Measurements from ENCODE around the gene DNASE1L2.
"Not testable (repeated sequence)": the region's sequence is repeated elsewhere in the genome, so short reads cannot be mapped to it uniquely, and the experiment has no call there.

The DNASE1L2 gene

DNA sequence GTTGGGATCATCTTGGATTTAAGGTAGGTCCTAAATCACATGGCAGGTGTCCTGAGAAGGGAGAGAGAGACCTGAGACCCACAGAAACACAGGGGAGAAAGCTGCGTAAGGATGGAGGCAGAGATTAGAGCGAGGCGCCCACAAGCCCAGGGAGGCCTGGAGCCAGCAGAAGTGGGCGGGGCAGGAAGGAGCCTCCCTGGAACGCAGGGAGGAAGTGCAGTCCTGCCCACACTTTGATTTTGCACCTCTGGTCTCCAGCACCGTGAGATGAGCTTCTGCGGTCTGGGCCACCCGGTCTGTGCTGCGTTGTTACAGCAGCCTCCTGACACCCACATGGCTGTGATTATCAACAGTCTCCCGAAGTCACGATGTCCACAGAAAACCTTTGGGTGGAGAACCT lies 6.4 kb downstream of the DNASE1L2 start:
- DNase-seq = no peak

DNA sequence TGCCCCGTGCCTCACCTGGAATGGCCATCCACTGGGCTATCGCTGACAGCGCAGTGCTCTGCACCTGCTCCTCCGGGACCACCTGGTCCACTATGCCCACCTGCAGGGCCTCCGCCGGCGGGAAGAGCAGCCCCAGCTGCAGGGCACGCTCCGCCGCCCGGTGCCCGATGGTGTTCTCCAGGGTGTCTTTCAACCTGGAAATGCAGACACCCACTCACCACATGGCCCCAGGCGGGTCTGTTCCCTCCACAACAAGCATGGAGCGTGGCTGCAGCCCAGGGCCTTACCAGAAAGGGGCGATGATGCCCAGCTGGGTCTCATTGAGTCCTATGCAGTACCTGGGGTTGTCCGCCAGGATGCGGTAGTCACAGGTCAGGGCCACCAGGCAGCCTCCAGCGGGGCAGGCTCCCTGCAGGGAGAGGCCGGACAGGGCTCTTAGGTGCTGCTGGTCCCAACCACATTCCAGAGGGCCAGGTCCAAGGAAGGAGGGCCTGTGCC lies 6.8 kb downstream of the DNASE1L2 start:
- no peak for DNase-seq

DNA sequence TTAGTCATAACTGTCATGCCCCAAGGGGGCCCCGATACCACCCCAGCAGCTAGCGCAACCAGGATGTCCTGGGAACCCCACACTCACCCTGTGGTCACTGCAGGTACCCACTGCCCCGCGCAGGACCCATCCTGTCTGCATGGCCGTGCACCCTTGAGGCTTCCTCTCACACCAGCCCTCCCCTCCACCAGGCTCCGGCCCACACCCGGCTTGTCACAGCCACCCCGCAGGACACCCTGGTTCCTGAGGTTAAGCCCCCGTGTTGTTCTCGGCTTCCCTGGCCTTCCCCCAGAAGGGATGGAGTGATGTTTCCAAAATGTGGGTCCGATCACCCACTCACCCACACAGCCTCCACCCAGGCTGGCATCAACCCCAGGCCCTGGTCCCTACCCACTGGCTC lies 7.5 kb downstream of the DNASE1L2 start:
- DNase-seq = no peak

DNA sequence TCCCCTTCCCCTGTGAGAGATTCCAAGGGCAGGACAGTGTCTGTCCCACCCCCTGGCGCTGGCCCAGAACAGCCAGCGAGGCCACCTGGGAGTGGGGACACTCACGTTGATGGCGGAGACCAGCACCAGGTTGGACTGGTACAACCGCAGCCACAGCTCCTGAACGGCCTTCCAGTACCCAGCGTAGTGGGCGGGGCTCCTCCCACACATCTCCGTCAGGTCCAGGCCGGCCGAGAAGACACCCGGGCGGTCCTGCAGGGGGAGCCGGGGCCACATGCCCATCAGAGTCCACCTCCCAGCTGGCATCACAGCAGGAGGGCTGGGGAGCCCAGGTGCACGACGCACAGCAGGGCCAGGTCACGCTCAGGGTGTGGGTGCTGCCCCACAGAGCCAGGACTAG lies 8.1 kb downstream of the DNASE1L2 start:
- no peak for DNase-seq

DNA sequence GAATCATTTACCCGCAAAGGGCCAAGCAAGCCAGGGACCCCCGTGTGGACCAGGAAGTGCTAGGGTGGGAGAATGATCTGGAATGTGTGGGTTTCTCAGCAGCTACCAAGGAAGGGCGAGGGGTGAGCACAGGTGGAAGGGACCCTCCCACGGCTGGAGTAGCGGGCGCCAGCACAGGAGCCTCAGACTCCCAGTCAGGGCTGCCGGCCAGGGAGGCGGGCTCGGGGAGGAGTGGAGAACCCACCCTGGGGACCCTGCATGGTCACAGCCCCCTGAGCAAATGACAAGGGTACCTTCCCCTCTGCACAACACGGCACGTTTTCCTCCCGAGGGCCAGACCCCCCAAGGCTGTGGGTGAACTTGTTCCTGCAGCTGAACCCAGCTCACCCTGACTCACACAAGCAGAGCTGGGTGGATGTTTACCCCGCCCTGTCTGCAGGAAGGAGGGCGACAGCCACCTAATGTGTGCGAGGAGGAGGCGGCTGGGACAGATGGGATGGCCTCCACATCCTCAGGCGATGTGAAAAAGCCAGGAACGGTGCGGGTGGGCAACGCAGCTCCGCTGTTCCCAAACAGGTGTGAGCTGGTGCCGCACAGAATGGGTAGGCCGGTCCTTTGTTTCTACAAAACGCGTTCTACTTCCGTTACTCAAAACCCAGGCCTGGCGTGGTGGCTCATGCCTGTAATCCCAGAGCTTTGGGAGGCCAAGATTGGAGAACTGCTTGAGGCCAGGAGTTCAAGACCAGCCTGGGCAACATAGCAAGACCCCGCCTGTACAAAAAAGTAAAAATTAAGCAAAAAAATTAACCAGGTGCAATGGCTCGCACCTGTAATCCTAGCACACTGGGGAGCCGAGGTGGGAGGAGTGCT lies 8.9 kb downstream of the DNASE1L2 start:
- DNase-seq = no peak

DNA sequence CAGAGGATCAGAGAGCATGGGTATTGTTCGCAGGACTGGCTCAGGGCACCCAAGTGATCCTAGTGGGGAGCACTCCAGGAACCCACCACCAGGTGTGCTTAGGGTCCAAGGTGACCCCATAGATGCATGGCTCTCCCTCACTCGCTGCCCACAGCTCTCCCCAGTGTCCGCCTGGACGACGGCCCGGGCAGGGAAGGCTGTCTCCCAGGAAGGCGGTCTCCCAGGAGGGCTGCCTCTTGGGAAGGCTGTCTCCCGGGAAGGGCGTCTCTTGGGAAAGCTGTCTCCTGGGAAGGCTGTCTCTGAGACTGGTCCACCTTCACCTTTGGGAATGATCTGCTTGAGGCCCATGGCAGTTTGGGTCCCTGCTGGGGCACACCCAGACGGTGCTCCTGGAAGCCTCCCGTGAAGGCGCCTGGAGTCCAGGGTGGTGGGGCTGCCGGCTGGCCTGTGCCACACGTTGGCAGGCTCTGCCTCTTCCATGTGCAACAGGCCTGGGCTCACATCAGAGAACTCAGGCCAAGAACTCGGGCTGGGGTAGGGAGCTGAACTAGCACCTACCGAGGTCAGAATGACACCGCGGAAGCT lies 10.1 kb downstream of the DNASE1L2 start:
- DNase-seq = no peak

DNA sequence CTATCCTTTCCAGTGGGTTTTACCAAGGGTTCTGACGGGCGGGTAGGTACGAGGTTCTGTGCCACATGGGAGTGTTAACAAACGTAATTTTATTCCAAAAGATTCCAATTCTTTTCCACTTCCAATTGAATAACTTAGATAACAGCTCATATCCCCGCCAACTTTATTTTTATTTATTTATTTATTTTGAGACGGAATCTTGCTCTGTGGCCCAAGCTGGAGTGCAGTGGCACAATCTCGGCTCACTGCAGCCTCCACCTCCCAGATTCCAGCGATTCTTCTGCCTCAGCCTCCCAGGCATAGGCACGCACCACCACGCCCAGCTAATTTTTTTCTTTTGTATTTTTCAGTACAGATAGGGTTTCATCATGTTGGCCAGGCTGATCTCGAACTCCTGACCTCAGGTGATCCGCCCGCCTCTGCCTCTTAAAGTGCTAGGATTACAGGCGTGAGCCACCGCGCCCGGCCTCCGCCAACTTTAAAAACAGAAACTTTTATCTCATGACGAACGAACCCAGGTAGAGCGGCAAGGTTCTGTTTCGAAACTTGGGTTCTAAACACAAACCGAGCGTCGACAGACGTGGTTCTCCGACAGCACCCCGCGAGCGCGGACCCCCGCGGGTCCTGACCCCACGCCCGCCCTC lies 14.5 kb downstream of the DNASE1L2 start:
- DNase-seq = no peak

DNA sequence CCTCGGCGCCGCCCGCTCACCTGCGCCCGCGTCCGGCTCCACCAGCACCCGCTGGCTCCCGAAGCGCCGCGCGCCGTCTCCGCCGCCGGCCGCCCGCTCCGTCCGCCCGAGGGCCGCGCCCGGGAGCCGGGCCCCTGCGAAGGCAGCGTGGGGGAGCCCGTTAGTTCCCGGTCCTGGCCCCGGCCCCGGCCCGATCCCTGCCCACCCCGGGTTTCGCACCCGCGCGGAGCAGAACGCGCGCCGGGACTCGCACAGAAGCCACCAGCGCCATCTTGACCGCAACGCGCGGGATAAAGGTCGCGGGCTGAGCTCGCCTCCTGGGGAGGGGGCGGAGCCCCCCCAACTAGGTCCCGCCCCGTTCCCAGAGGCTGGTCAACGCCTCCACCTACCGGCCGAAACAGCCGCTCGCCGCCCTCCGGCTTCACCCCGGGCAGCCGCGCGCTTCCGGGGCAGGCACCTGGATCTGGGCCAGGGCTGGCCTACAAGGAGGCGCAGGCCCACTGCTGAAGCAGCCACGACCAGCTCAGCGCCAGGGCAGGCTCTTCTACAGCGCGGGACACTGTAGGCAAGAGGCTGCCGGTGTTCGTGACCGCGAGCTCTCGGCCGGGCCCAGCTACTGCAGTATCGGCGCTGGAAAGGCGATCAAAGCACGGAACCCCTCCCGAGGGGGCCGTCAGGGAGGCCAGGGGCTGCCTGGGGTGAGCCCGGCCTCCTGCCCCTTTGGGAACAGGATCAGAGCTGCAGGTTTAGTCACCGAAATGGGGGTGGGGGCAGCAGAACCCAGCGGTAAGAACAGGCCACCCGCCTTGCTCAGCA lies 15.3 kb downstream of the DNASE1L2 start, which contains the start of gene ECI1:
Gene ECI1 (minus strand): TSS at position 292 of the 816 bp plus-strand sequence. CDS start 21 bp downstream, at position 271.
- DNase-seq = peak; percentile 90

DNA sequence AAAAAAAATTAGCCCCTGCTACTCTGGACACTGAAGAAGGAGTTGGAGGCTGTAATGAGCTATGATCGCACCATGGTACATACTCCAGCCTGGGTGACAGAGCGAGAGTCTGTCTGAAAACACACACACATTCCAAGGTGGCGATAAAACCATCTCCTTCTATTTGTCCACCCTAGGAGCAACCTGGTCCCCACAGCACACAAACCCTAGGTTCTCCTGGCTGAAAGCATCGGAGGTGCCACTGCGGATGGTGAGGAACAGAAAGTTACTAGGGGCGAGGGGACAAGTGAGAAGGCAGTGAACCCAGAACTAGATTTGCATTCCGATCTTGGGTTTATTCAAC lies 16.5 kb downstream of the DNASE1L2 start:
- no peak for DNase-seq

DNA sequence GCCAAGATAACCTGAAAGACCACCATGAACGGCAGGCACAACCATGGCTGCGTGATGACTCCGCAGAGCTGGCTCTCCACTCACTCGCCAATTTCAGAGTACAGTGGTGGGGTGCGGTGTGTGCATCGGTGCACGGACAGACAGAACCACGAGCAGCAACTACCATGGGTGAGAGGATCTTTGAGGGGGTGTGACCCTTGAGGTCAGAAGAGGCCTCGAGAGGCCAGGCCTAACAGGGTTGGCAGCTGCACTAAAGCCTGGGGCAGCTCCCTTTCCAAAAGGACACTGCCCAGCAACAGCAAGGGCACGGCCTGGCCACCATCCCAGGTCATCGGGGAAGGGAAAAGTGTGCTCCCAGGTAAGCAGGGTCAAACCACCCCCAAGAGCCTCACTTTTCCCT lies 17.0 kb downstream of the DNASE1L2 start:
- no peak for DNase-seq

DNA sequence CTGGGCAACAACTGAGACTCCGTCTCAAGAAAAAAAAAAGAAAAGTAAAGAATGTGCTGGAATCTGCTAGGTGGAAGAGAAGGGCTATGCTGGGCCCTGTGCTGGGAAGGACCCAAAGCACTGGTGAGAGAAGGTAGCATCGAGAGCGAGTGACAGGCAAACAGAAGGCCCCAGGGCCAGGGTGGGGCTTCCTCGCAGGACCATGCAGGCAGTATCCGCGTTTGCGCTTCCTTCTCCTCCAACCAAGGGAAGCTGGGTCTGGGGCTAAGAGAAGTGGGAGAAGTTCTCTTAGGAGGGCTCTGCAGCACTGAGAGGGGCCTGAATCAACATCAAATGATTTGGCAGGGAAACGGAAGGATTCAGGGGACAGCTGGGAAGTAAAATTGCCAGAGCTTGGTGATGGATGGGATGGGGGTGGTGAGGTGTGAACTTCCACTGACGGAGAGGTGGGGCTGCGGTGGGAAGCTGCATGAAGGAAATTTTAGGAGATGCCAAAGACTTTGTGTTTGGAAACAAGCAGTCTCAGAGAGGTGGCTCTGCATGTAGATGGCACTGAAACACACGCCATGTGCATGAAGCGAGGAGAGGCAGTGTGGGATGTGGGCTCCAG lies 20.4 kb downstream of the DNASE1L2 start:
- no peak for DNase-seq

DNA sequence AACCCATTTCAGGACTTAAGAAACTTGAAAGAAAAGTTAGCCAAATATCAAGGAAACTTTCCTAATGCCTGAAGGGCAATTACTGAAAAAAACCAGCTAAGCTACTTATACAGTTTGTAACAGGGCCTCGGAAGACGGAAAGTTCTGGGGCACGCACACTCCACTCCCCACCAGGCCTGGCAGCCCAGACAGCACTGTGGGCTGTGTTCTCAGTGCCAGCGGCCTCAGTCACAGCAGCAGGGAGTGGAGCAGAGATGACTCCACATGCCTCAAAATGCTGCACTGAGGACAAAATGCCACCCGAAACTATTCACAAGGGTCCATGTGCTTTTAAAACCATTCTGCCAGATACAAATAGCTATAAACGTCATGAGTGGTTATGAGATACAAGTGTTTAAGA lies 21.5 kb downstream of the DNASE1L2 start:
- DNase-seq = no peak

DNA sequence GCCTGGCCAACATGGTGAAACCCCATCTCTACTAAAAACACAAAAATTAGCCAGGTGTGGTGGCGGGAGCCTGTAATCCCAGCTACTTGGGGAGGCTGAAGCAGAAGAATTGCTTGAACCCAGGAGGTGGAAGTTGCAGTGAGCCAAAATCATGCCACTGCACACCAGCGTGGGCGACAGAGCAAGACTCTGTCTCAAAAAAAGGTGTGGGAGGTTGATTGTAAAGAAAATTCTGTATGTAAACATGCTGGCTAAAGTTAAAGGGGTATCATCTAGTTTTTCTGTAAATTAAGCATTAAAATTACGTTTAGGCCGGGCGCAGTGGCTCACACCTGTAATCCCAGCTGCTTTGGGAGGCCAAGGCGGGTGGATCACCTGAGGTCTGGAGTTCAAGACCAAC lies 22.3 kb downstream of the DNASE1L2 start:
- DNase-seq = not testable (repeated sequence)

DNA sequence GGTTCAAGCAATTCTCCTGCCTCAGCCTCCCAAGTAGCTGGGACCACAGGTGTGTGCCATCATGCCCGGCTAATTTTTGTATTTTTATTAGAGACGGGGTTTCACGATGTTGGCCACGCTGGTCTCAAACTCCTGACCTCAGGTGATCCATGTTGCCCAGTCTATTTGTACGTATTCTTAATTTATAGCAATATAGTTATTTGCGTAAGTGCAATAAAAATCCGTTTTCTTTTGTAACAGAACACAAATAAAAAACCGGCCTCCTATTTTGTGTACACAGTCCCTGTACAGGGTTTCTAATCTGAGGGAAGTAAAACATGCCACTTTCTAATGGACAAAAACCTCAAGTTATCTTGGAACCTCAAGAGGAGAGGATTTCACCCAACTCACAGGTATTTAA lies 24.0 kb downstream of the DNASE1L2 start:
- DNase-seq = no peak

DNA sequence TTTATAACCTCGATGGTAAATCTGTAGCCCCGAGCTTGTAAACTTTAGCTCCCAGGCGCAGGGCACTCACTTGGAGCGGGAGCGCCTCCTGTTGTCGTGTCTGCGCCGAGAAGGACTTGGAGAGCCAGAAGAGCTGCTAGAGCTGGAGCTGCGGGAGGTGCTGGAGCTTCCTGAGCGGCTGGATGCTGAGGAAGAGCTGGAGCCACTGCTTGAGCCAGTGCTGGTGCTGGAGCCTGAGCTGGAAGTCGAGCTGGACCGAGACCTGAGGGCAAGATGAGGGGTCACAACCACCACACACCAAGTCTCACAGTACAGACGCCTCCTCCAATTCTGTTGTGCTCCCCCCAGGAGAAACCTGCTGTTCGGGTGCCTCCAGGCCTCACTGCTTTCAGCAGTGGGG lies 26.8 kb downstream of the DNASE1L2 start:
- DNase-seq = not testable (repeated sequence)

DNA sequence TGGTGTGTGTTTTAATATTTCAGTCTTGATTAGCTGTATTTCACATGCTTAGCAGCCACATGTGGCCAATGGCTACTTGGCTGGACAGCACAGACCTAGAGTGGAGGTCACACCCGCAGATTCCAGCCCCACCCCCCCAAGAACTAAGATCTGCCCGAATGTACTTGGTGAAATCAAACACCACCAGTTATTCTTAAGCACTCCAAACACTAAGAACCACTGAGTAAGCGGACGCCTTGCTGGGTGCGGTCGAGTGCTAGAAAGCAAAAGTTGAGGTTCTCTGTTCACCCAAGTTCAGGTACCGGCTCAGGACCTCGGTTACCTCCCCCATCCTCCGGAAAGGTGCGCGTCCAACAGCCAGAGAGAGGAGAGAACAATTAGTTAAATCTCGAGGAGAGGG lies 30.6 kb downstream of the DNASE1L2 start:
- not testable (repeated sequence) for DNase-seq

DNA sequence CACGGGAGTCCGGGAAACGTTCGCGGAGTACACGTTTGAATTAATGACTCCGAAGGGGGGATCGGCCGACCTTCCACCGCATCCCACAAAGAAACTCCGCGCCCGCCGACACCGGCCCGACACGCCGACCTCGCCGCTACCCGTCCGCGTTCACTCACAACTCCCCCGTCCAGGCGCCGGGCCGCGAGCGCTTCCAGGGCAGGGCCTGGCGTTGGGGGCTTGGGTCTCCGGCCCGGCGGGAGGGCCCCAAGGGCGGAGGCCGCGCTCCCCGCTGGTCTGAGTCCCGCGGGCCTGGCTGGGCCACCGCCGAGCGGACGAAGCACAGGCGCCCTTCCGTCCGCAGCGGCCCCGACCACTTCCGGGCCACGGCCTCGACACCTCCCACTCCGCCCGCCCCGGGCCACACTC lies 31.3 kb downstream of the DNASE1L2 start:
- peak; percentile 70 for DNase-seq

DNA sequence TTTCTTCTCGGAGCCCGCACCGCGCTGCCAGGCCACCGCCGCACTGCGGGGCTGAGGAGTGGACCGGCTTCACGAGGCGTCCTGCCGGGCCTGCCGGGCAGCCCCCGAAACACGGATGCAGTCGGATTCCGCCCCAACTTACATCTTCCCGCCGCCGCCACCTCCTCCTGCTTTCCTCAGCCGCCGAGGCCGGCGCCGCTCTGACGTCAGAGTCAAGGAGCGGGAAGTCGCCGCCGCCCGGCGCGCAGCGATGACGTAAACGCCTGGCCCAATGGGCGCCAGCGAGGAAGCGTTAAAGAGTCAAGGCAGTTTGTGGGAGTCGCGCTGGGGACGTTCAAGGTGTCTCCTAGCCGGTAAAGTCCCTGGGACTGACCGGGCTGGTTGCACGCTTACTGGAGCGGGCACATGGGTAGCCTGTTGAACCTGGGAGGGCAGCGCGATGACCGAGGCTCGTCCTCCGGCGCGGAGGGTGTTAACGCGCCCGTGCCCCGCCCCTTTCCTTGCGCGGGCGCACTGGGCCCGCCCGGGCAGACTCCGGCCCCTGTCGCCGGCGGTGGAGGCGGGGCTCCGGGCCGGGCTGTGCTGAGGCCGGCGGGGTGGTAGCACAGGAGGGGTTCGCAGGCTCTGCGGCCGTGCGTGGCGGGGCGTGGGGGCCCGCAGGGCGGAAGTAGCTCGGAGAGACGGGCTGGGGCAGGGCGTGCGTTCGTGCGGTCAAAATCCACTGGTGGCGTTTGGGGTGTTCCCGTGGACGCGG lies 31.8 kb downstream of the DNASE1L2 start, which contains the start of gene RNPS1:
Gene RNPS1 (minus strand): TSS at position 214 of the 754 bp plus-strand sequence. CDS start 3,483 bp downstream, outside the sequence.
- DNase-seq = peak; percentile 91

DNA sequence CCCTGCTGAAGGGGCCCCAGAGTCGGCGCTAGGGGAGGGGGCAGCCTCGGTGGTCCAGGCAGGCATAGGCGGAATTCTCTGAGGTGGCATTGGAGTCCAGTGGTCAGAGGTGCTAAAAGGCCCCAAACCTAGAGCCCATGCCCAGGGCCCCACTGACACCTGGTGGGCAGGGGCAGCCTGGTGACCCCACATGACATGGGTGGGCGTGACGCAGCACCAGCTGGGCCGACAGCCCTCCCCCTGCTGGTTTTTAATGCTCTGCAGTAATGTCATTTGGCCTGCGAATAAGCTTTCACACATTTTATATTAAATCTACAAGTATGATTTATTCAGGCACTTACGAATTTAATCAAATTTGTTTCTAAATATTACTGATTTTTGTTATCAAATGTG lies 33.8 kb downstream of the DNASE1L2 start:
- no peak for DNase-seq

DNA sequence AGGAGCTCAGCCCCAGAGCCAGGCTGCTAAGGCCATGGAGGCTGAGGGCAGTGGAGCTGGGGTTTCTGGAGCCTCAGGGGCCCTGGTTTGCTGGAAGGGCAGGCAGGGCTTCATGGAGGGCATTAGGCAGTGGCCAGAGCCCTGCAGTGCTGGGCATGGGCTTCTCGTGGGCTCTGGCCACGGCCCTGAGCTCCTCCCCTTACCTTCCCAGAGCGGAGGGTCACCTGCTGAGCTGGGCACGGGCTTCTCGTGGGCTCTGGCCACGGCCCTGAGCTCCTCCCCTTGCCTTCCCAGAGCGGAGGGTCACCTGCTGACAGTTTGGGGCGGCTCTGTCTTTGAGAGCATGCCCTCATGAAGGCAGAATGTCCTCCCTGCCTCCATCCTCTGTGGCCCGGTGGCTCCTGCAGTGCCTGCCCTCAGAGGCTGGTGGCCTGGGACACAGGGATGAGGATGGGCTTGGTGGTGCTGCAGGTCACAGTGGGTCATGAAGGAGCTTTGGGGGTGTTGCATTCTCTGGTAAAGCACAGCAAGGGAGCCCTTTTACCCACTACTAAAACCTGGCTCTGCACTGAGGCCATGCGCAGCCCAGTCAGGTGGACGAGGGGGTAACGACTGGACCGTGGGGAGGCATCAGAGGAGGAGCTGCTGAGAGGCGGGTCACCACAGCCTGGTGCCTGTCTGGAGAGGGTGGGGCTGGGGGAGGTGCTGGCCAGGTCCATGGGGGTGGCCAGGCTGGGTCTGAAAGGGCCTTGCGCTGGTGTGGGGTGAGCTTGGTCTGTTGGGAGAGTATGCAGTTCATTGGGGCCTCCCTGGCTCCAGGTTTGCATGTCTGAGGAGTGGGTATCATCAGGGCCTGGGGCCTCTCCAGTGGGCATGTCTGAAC lies 34.6 kb downstream of the DNASE1L2 start:
- no peak for DNase-seq

All from GOT3 (cell line).